ENCODE measurements around the gene PMM2.

GRCh38 chr16:8807189-8807588 is 9.6 kb downstream of the PMM2 start:
- no peak for TF ChIP-seq EZH2 (IDR thresholded peaks at IDR 0.05; ENCODE audit: low read length, unreplicated experiment)
- TF ChIP-seq CTCF (conservative IDR thresholded peaks at IDR 0.05; ENCODE audit: low read depth, low read length): no peak
